Measurements from ENCODE around the gene IFI16. TPM values are rescaled to one million over a fixed set of nuclear protein-coding genes. Genes with fewer than 3 reads are reported as not detected.
A peak's percentile ranks its signal among the peaks of the same experiment; 100 is the strongest.

IFI16 gene
- total and polyA plus RNA-seq, 10 of the 15 experiments (the other 5 are each of a cell fraction or from before 2014, with no cell fraction given), result 120 to 375 (median 188) TPM

GRCh38 chr1:159077120-159077961 is 67.6 kb downstream of the IFI16 start (continued):
- TF ChIP-seq ZBTB33 (IDR thresholded peaks at IDR 0.05), result peak; percentile 83; the same call in 1 of the 2 replicates
- TF ChIP-seq SIN3A (IDR thresholded peaks at IDR 0.05; ENCODE audit: low read depth, low read length), result no peak; the same call in 1 of the 2 replicates
- peak in 1 of 2 experiments; percentile 56; a peak in 2 of 4 replicates for TF ChIP-seq CEBPB (IDR thresholded peaks at IDR 0.05; ENCODE audit: borderline replicate concordance in 1 of 2, low read depth in 2 of 2, low read length in 2 of 2)
- no peak for TF ChIP-seq RCOR1 (conservative IDR thresholded peaks at IDR 0.05; ENCODE audit: low read depth, low read length)
- peak; percentile 91 for TF ChIP-seq RUNX3 (IDR thresholded peaks at IDR 0.05; ENCODE audit: low read length)
- TF ChIP-seq EED (IDR thresholded peaks at IDR 0.05; ENCODE audit: low read depth), result peak; percentile 68
- TF ChIP-seq MAX (IDR thresholded peaks at IDR 0.05; ENCODE audit: low read depth, low read length), result no peak
- TF ChIP-seq STAT3 (IDR thresholded peaks at IDR 0.05; ENCODE audit: low read depth, low read length), result peak; percentile 100
- TF ChIP-seq CEBPZ (IDR thresholded peaks at IDR 0.05; ENCODE audit: low read depth, low read length), result no peak
- TF ChIP-seq GABPA (IDR thresholded peaks at IDR 0.05; ENCODE audit: low read depth), result no peak; the same call in 1 of the 2 replicates
- TF ChIP-seq BACH1 (IDR thresholded peaks at IDR 0.05; ENCODE audit: borderline replicate concordance), result 0 out of 2 replicates have a peak, but pooled peaks have one; percentile 11
- peak; percentile 50 for TF ChIP-seq BCL11A (IDR thresholded peaks at IDR 0.05; ENCODE audit: low read depth, low read length)
- TF ChIP-seq FOXM1 (IDR thresholded peaks at IDR 0.05; ENCODE audit: low read depth, low read length), result peak; percentile 76
- TF ChIP-seq PAX8 (IDR thresholded peaks at IDR 0.05), result 0 out of 2 replicates have a peak, but pooled peaks have one; percentile 7
- TF ChIP-seq YY1 (IDR thresholded peaks at IDR 0.05; ENCODE audit: low read depth, low read length), result peak; percentile 99
- TF ChIP-seq SMAD1 (IDR thresholded peaks at IDR 0.05; ENCODE audit: low read depth, partially characterized antibody), result no peak
- no peak for TF ChIP-seq SMAD5 (IDR thresholded peaks at IDR 0.05; ENCODE audit: low read depth)
- no peak for TF ChIP-seq USF1 (IDR thresholded peaks at IDR 0.05; ENCODE audit: borderline replicate concordance, extremely low read length, insufficient read depth, low read depth, low read length)
- no peak for TF ChIP-seq TCF3 (IDR thresholded peaks at IDR 0.05; ENCODE audit: borderline replicate concordance, insufficient read depth, low read depth, low read length)
- peak; percentile 82 for TF ChIP-seq POLR2AphosphoS5 (IDR thresholded peaks at IDR 0.05; ENCODE audit: low read length)
- peak; percentile 83 for TF ChIP-seq IRF4 (IDR thresholded peaks at IDR 0.05; ENCODE audit: low read depth, low read length)
- TF ChIP-seq JUNB (IDR thresholded peaks at IDR 0.05), result peak; percentile 89
